ENCODE results near the gene SGTA. TPM values are rescaled to one million over a fixed set of nuclear protein-coding genes. Genes with fewer than 3 reads are reported as not detected.
"Not testable (repeated sequence)": the region's sequence is repeated elsewhere in the genome, so short reads cannot be mapped to it uniquely, and the experiment has no call there.

The SGTA gene
- total RNA-seq, 1 experiment from 2014 or later: 109 TPM

DNA sequence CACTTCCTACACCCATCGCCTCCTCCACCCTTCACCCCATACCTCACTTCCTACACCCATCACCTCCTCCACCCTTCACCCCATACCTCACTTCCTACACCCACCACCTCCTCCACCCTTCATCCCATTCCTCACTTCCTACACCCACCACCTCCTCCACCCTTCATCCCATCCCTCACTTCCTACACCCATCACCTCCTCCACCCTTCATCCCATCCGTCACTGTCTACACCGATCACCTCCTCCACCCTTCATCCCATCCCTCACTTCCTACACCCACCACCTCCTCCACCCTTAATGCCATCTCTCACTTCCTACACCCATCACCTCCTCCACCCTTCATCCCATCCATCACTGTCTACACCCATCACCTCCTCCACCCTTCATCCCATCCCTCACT, 69.9 kb downstream of the SGTA start:
- H4K20me1 ChIP-seq (ENCODE audit: insufficient read depth); H2AFZ ChIP-seq (ENCODE audit: low read depth, low read length, poor library complexity, severe bottlenecking); intact Hi-C loops (cut with micrococcal nuclease); H3K79me2 ChIP-seq (ENCODE audit: insufficient read depth, low read length); POLR2A ChIA-PET; H3K4me1 ChIP-seq (ENCODE audit: control insufficient read depth in 1 of 2, insufficient read depth in 2 of 2, low read length in 2 of 2); H3K4me2 ChIP-seq (ENCODE audit: low read length); ATAC-seq; H3K9me2 ChIP-seq (ENCODE audit: insufficient read depth); H3K4me3 ChIP-seq (replicated peaks in 1 of 2; ENCODE audit: low read depth in 1 of 2, low read length in 2 of 2); RAD21 ChIA-PET (ENCODE audit: low non-redundant PET in 1 of 2, low total read pairs in 2 of 2, uncharacterized antibody in 2 of 2, unreplicated experiment in 2 of 2); DNase-seq (ENCODE audit: low read depth, low spot score); H3K27me3 ChIP-seq (ENCODE audit: insufficient read depth, low read length); H3K27ac ChIP-seq (ENCODE audit: low read depth, low read length); H3K36me3 ChIP-seq (ENCODE audit: control insufficient read depth in 1 of 2, insufficient read depth in 2 of 2, low read length in 2 of 2); H3K9ac ChIP-seq (ENCODE audit: low read length); CTCF ChIA-PET; BruUV-seq (replicated peaks): not testable (repeated sequence)
- peaks cover 10 to 11% of the 10 kb centered on the region in 2 experiments; a peak in 3 of 4 replicates for H3K9me3 ChIP-seq (ENCODE audit: control insufficient read depth in 1 of 2, insufficient read depth in 1 of 2, low read depth in 1 of 2, low read length in 2 of 2)

DNA sequence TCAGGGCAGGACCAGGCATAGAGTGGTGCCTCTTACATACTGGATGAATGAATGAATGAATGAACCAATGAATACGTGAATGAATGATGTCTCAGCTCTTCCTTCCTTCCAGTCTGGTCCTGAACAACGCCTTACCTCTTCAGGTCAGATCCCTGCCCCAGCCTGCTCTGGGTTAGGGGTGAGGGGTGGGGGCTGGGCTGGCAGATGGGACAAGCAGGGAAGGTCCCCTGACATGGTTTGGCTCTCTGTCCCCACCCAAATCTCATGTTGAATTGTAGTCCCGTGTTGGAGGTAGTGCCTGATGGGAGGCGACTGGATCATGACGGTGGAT, 71.2 kb downstream of the SGTA start:
- Histone ChIP-seq H3K9me3 (ENCODE audit: control insufficient read depth in 1 of 2, insufficient read depth in 1 of 2, low read depth in 1 of 2, low read length in 2 of 2) (peaks cover 10 to 11% of the 10 kb centered on the region in 2 experiments; a peak in 3 of 4 replicates), H3K79me2 (ENCODE audit: insufficient read depth, low read length) (no peaks in the 10 kb centered on the region), H4K20me1 (ENCODE audit: insufficient read depth) (no peaks in the 10 kb centered on the region), H3K9ac (ENCODE audit: low read length) (no peak overlapping the region), H3K27ac (ENCODE audit: low read depth, low read length) (no peak overlapping the region), H2AFZ (ENCODE audit: low read depth, low read length, poor library complexity, severe bottlenecking) (no peak overlapping the region), H3K4me2 (ENCODE audit: low read length) (no peak overlapping the region), H3K4me1 (ENCODE audit: control insufficient read depth in 1 of 2, insufficient read depth in 2 of 2, low read length in 2 of 2) (no peaks in the 10 kb centered on the region), H3K4me3 (replicated peaks in 1 of 2; ENCODE audit: low read depth in 1 of 2, low read length in 2 of 2) (no peak overlapping the region), H3K9me2 (ENCODE audit: insufficient read depth) (no peaks in the 10 kb centered on the region), H3K27me3 (ENCODE audit: insufficient read depth, low read length) (no peaks in the 10 kb centered on the region), H3K36me3 (ENCODE audit: control insufficient read depth in 1 of 2, insufficient read depth in 2 of 2, low read length in 2 of 2) (peaks cover 0 to 5% of the 10 kb centered on the region in 2 experiments; a peak in 2 of 4 replicates)
- ATAC-seq: no peak
- intact Hi-C loops (cut with micrococcal nuclease): no loop called here
- DNase-seq (ENCODE audit: low read depth, low spot score): no peak
- CTCF ChIA-PET: no interaction called here
- POLR2A ChIA-PET: no interaction called here
- RAD21 ChIA-PET (ENCODE audit: low non-redundant PET in 1 of 2, low total read pairs in 2 of 2, uncharacterized antibody in 2 of 2, unreplicated experiment in 2 of 2): no interaction called here
- no TSS peak for BruUV-seq (replicated peaks)
- no peak for TF ChIP-seq EZH2phosphoT487 (IDR thresholded peaks at IDR 0.05; ENCODE audit: borderline replicate concordance)

DNA sequence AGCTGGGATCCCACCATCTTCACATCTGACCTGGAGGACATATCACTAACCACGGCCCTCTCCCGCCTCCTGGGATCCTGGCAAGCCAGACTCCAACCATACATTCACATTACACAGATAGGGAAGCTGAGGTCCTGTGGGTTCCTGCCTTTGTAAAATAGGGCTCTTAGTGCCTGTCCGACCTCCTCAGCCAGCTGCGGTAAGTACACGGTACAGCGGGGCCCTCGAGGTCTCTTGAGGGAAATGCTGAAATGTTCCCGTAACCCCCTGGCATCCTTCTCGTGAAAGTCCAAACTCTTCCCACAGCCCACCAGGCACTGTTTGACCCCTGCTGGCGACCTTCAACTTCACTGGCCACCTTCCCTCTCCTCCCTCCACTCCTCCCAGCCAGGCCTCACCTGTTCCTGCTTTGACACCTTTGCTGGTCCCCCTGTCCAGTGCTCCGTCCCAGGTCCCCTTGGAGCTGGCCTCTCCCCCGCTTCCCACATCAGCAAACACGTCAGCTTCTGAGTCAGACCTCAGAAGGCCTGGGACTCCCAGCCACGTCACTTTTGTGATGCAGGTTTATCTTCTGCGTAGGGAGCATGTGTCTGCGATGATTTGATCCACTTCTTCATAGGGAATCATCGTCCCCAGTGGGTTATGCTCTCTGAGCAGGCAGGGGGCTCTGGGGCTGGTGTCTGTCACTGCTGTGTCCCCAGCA, 71.8 kb downstream of the SGTA start:
- BruUV-seq (replicated peaks): no TSS peak
- no peaks in the 10 kb centered on the region for H3K27me3 ChIP-seq (ENCODE audit: insufficient read depth, low read length)
- no peak overlapping the region for H3K9ac ChIP-seq (ENCODE audit: low read length)
- H4K20me1 ChIP-seq (ENCODE audit: insufficient read depth): no peaks in the 10 kb centered on the region
- no peaks in the 10 kb centered on the region for H3K79me2 ChIP-seq (ENCODE audit: insufficient read depth, low read length)
- H3K4me2 ChIP-seq (ENCODE audit: low read length): no peak overlapping the region
- H3K9me3 ChIP-seq (ENCODE audit: control insufficient read depth in 1 of 2, insufficient read depth in 1 of 2, low read depth in 1 of 2, low read length in 2 of 2): peaks cover 10 to 11% of the 10 kb centered on the region in 2 experiments; a peak in 3 of 4 replicates
- no peak overlapping the region for H3K27ac ChIP-seq (ENCODE audit: low read depth, low read length)
- POLR2A ChIA-PET: no interaction called here
- H3K4me1 ChIP-seq (ENCODE audit: control insufficient read depth in 1 of 2, insufficient read depth in 2 of 2, low read length in 2 of 2): no peaks in the 10 kb centered on the region
- ATAC-seq: no peak; the same call in 1 of the 2 replicates
- RAD21 ChIA-PET (ENCODE audit: low non-redundant PET in 1 of 2, low total read pairs in 2 of 2, uncharacterized antibody in 2 of 2, unreplicated experiment in 2 of 2): no interaction called here
- DNase-seq (ENCODE audit: low read depth, low spot score): no peak
- intact Hi-C loops (cut with micrococcal nuclease): no loop called here
- H3K9me2 ChIP-seq (ENCODE audit: insufficient read depth): no peaks in the 10 kb centered on the region
- H3K36me3 ChIP-seq (ENCODE audit: control insufficient read depth in 1 of 2, insufficient read depth in 2 of 2, low read length in 2 of 2): peaks cover 0 to 5% of the 10 kb centered on the region in 2 experiments; a peak in 1 of 4 replicates
- CTCF ChIA-PET: no interaction called here
- no peak overlapping the region for H2AFZ ChIP-seq (ENCODE audit: low read depth, low read length, poor library complexity, severe bottlenecking)
- no peak overlapping the region for H3K4me3 ChIP-seq (replicated peaks in 1 of 2; ENCODE audit: low read depth in 1 of 2, low read length in 2 of 2)
- TF ChIP-seq, protein P1, sequence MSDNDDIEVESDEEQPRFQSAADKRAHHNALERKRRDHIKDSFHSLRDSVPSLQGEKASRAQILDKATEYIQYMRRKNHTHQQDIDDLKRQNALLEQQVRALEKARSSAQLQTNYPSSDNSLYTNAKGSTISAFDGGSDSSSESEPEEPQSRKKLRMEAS (IDR thresholded peaks at IDR 0.05): no peak
- TF ChIP-seq YY1 (IDR thresholded peaks at IDR 0.05; ENCODE audit: extremely low read depth, insufficient replicate concordance, low read depth, low read length): no peak
- TF ChIP-seq SIN3A (IDR thresholded peaks at IDR 0.05; ENCODE audit: low read depth): no peak
- TF ChIP-seq CBX3 (IDR thresholded peaks at IDR 0.05; ENCODE audit: low read depth): no peak
- TF ChIP-seq RAD21 (IDR thresholded peaks at IDR 0.05; ENCODE audit: low read depth): no peak
- no peak for TF ChIP-seq POLR2A (IDR thresholded peaks at IDR 0.05; ENCODE audit: borderline replicate concordance, extremely low read depth, insufficient read depth, insufficient read length)
- TF ChIP-seq JUND (IDR thresholded peaks at IDR 0.05): no peak
- TF ChIP-seq, protein P2, sequence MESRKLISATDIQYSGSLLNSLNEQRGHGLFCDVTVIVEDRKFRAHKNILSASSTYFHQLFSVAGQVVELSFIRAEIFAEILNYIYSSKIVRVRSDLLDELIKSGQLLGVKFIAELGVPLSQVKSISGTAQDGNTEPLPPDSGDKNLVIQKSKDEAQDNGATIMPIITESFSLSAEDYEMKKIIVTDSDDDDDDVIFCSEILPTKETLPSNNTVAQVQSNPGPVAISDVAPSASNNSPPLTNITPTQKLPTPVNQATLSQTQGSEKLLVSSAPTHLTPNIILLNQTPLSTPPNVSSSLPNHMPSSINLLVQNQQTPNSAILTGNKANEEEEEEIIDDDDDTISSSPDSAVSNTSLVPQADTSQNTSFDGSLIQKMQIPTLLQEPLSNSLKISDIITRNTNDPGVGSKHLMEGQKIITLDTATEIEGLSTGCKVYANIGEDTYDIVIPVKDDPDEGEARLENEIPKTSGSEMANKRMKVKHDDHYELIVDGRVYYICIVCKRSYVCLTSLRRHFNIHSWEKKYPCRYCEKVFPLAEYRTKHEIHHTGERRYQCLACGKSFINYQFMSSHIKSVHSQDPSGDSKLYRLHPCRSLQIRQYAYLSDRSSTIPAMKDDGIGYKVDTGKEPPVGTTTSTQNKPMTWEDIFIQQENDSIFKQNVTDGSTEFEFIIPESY (IDR thresholded peaks at IDR 0.05; ENCODE audit: extremely low read depth, insufficient replicate concordance, low read length): no peak
- TF ChIP-seq, protein P3, sequence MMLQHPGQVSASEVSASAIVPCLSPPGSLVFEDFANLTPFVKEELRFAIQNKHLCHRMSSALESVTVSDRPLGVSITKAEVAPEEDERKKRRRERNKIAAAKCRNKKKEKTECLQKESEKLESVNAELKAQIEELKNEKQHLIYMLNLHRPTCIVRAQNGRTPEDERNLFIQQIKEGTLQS (IDR thresholded peaks at IDR 0.05): no peak

Measured in HCT116 (cell line).